BLaER1 treated with 17β-estradiol and CSF1 and Interleukin-3, amounts not matched to agents 10 nM and 100 nM (cell line): ENCODE data around the gene AKAP6.

Source experiments
- H3K27ac ChIP-seq, 11 experiments: shearing (Covaris generic); formaldehyde crosslinking; 2 replicates each; pipeline ENCODE4 v1.8.1; 2022
- H3K27me3 ChIP-seq, 11 experiments: shearing (Covaris generic); formaldehyde crosslinking; 2 replicates each; pipeline ENCODE4 v1.8.1; 2022
- H3K36me3 ChIP-seq, 11 experiments: shearing (Covaris generic); formaldehyde crosslinking; 2 replicates each; pipeline ENCODE4 v1.8.1; 2022
- H3K4me1 ChIP-seq, 10 experiments: shearing (Covaris generic); formaldehyde crosslinking; 2 replicates each; pipeline ENCODE4 v1.8.1; 2022
- H3K4me2 ChIP-seq, 11 experiments: shearing (Covaris generic); formaldehyde crosslinking; 2 replicates each; pipeline ENCODE4 v1.8.1; 2022
- H3K4me3 ChIP-seq, 10 experiments: shearing (Covaris generic); formaldehyde crosslinking; 2 replicates each; pipeline ENCODE4 v1.8.1; 2022
- H3K9ac ChIP-seq, 11 experiments: shearing (Covaris generic); formaldehyde crosslinking; 2 replicates each; pipeline ENCODE4 v1.8.1; 2022
- H3K9me3 ChIP-seq, 11 experiments: shearing (Covaris generic); formaldehyde crosslinking; replicated peaks in 1 of 11; 2 replicates each; pipeline ENCODE4 v1.8.1; 2022
- H4K20me1 ChIP-seq, 11 experiments: shearing (Covaris generic); formaldehyde crosslinking; 2 replicates each; pipeline ENCODE4 v1.8.1; 2022
- Cebpa-rat ChIP-seq, 11 experiments: shearing (Covaris generic); IDR thresholded peaks; 2 replicates each; pipeline ENCODE4 v1.8.1; 2022

AKAP6 gene

GRCh38 chr14:32601069-32601468 is 272.0 kb downstream of the AKAP6 start:
- Histone ChIP-seq H3K4me3 (no peak overlapping the region), H3K27me3 (no peaks in the 10 kb centered on the region), H3K4me2 (no peak overlapping the region), H3K9ac (no peak overlapping the region), H3K36me3 (no peaks in the 10 kb centered on the region), H3K9me3 (no peaks in the 10 kb centered on the region), H4K20me1 (no peaks in the 10 kb centered on the region), H3K4me1 (peaks cover 0 to 18% (median 0%) of the 10 kb centered on the region in 10 experiments; a peak in 7 of 20 replicates), H3K27ac (no peak overlapping the region)
- no peak for TF ChIP-seq Cebpa-rat (IDR thresholded peaks at IDR 0.05)

DNA sequence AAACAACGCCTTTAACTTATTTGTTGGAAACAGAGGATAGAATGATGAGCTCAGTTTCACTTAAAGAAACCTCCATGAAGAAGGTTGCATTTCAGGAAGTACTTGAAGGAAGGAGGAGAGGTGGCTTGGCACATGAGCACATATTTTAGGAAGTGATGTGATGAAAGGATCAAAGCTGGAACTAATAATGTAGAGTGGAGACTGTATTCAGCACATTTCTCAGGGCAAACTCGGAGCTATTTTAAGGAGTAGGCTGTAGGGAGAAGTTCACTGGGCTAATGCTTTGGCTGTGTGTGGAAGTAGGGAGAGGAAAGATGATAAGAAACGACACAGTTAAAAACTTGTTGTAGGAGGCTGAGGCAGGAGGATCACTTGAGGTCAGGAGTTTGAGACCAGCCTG is 272.8 kb downstream of the AKAP6 start:
- Histone ChIP-seq H3K27ac (no peak overlapping the region), H4K20me1 (no peaks in the 10 kb centered on the region), H3K36me3 (no peaks in the 10 kb centered on the region)

GRCh38 chr14:32602699-32603098 is 273.6 kb downstream of the AKAP6 start:
- Histone ChIP-seq H3K4me3 (no peak overlapping the region), H4K20me1 (no peaks in the 10 kb centered on the region), H3K27ac (no peak overlapping the region), H3K4me2 (peak overlapping the region in 3 of 11 experiments; percentile 41 to 69 (median 57); a peak in 6 of 22 replicates), H3K9ac (no peak overlapping the region), H3K9me3 (no peaks in the 10 kb centered on the region), H3K4me1 (peaks cover 0 to 18% (median 0%) of the 10 kb centered on the region in 10 experiments; a peak in 7 of 20 replicates), H3K36me3 (no peaks in the 10 kb centered on the region), H3K27me3 (no peaks in the 10 kb centered on the region)
- TF ChIP-seq Cebpa-rat (IDR thresholded peaks at IDR 0.05) = no peak

More for the DNA sequence above, 272.8 kb downstream of the AKAP6 start:
- no peak overlapping the region for H3K9ac ChIP-seq
- peaks cover 0 to 18% (median 0%) of the 10 kb centered on the region in 10 experiments; a peak in 7 of 20 replicates for H3K4me1 ChIP-seq
- H3K27me3 ChIP-seq = no peaks in the 10 kb centered on the region
- no peak overlapping the region for H3K4me3 ChIP-seq
- TF ChIP-seq Cebpa-rat (IDR thresholded peaks at IDR 0.05) = no peak
- no peaks in the 10 kb centered on the region for H3K9me3 ChIP-seq
- peak overlapping the region in 3 of 11 experiments; percentile 41 to 69 (median 57); a peak in 6 of 22 replicates for H3K4me2 ChIP-seq

DNA sequence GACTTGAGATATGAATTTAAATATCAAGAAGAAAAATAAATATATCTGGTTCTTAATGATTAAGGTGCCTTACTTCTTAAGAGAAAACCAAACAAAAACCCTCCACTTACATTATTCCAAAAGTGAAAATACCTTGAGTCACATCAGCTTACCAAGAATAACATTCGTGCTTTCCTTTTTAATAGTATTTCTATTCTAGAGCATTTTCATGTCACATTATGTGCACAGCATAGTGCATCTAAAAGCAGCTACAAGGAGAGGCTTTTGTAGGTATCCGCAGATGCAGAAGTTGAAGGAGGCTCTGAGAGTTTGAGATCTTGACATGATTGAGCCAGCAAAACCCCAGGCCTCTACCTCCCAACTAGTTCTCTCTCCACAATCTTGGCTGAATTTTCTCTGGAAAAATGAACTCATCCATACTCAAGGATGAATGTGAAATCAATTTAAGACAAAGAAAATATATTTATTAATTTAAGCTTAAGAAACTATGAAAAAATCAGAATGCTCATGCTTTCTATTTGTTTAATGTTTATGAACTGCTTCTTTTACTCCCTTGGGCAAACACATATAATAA is 275.0 kb downstream of the AKAP6 start:
- Histone ChIP-seq H3K9ac (no peak overlapping the region), H4K20me1 (no peaks in the 10 kb centered on the region), H3K4me3 (no peak overlapping the region), H3K9me3 (no peaks in the 10 kb centered on the region), H3K27me3 (no peaks in the 10 kb centered on the region), H3K27ac (no peak overlapping the region), H3K4me2 (no peak overlapping the region), H3K36me3 (no peaks in the 10 kb centered on the region), H3K4me1 (peaks cover 0 to 18% (median 0%) of the 10 kb centered on the region in 10 experiments; a peak in 7 of 20 replicates)
- TF ChIP-seq Cebpa-rat (IDR thresholded peaks at IDR 0.05) = no peak

DNA sequence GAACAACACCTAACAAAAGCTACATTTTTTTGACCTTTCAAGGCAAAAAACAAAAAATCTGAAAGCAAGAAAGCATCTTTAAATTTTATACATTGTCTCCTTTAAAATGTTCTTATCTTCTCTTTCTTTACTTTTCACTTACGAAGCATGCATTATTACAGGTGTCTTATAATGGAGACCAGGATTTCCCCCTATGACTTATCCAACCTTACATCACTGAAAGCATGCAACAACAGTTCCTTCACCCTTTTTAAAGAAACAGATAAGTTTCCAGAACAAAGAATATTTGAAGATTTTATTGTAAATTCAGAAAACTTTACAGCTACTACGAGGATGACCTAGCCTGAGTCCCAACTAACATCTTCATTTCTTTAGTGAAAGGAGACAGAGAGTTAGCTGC is 277.2 kb downstream of the AKAP6 start:
- Histone ChIP-seq H3K4me1 (peaks cover 0 to 24% (median 0%) of the 10 kb centered on the region in 10 experiments; a peak in 7 of 20 replicates), H3K27ac (no peak overlapping the region), H3K27me3 (no peaks in the 10 kb centered on the region), H4K20me1 (no peaks in the 10 kb centered on the region), H3K9me3 (no peaks in the 10 kb centered on the region), H3K4me2 (no peak overlapping the region), H3K36me3 (no peaks in the 10 kb centered on the region), H3K4me3 (no peak overlapping the region), H3K9ac (no peak overlapping the region)
- no peak for TF ChIP-seq Cebpa-rat (IDR thresholded peaks at IDR 0.05)

DNA sequence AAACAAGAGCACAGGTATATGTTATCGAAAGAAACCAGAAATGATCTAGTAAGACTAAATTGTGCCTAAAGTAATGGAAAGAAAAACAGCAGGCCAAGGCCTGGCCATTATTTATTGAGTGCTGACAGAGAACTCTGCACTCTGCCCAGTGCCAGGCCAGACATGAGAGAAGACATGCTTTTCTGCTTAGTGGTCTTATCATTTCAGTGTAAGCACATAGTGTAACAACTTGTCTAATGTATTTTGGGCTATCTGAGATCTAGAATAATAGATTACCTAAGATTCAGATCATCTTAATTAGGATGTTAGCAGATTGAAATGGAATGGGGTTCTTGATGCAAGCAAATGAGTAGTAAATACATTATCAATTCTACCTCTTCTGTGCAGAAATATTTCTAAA is 278.3 kb downstream of the AKAP6 start:
- no peaks in the 10 kb centered on the region for H3K9me3 ChIP-seq
- H3K4me3 ChIP-seq = no peak overlapping the region
- H4K20me1 ChIP-seq = no peaks in the 10 kb centered on the region
- H3K36me3 ChIP-seq = no peaks in the 10 kb centered on the region
- H3K4me2 ChIP-seq = no peak overlapping the region
- no peak overlapping the region for H3K27ac ChIP-seq
- H3K27me3 ChIP-seq = no peaks in the 10 kb centered on the region
- no peak for TF ChIP-seq Cebpa-rat (IDR thresholded peaks at IDR 0.05)
- no peak overlapping the region for H3K9ac ChIP-seq
- peaks cover 0 to 28% (median 0%) of the 10 kb centered on the region in 10 experiments; a peak in 6 of 20 replicates for H3K4me1 ChIP-seq

GRCh38 chr14:32608857-32609256 is 279.8 kb downstream of the AKAP6 start:
- Histone ChIP-seq H3K4me2 (no peak overlapping the region), H3K27me3 (no peaks in the 10 kb centered on the region), H3K4me3 (no peak overlapping the region), H4K20me1 (no peaks in the 10 kb centered on the region), H3K36me3 (no peaks in the 10 kb centered on the region), H3K9ac (no peak overlapping the region), H3K4me1 (peaks cover 0 to 16% (median 0%) of the 10 kb centered on the region in 10 experiments; a peak in 4 of 20 replicates), H3K9me3 (no peaks in the 10 kb centered on the region), H3K27ac (no peak overlapping the region)
- no peak for TF ChIP-seq Cebpa-rat (IDR thresholded peaks at IDR 0.05)

DNA sequence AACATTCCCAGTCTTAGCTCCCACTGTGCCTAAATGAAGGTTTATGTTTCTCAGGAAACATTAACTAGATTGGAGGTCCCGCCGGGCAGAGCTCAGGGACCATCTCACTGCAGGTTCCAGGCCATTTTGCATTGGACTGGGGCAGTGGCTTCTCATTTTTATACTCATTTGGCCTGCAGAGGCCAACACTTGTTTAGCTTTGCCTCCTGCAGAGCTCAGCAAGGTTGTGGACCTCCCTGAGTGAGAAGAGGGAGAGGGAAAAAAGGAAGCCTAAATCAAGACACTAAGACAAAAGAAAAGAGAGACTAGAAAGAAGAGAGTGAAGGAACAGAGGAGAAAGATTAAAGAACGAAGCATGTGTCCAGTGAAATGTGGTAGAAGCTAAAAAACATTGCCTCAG is 280.3 kb downstream of the AKAP6 start:
- H3K4me1 ChIP-seq = peaks cover 0 to 16% (median 0%) of the 10 kb centered on the region in 10 experiments; a peak in 4 of 20 replicates
- H4K20me1 ChIP-seq = no peaks in the 10 kb centered on the region
- H3K27ac ChIP-seq = no peak overlapping the region
- no peak for TF ChIP-seq Cebpa-rat (IDR thresholded peaks at IDR 0.05)
- no peaks in the 10 kb centered on the region for H3K9me3 ChIP-seq
- no peaks in the 10 kb centered on the region for H3K36me3 ChIP-seq
- no peak overlapping the region for H3K9ac ChIP-seq
- no peaks in the 10 kb centered on the region for H3K27me3 ChIP-seq
- H3K4me2 ChIP-seq = no peak overlapping the region
- no peak overlapping the region for H3K4me3 ChIP-seq

GRCh38 chr14:32611752-32612151 is 282.7 kb downstream of the AKAP6 start:
- Histone ChIP-seq H3K4me1 (peaks cover 0 to 16% (median 0%) of the 10 kb centered on the region in 10 experiments; a peak in 4 of 20 replicates), H3K9me3 (0 out of 22 replicates have a peak, but pooled peaks cover 0 to 3% (median 0%) of the 10 kb centered on the region in 11 experiments), H3K27me3 (no peaks in the 10 kb centered on the region), H3K4me2 (peak overlapping the region in 4 of 11 experiments; percentile 18 to 34 (median 28); a peak in 6 of 22 replicates), H3K27ac (no peak overlapping the region), H3K36me3 (no peaks in the 10 kb centered on the region), H4K20me1 (no peaks in the 10 kb centered on the region), H3K4me3 (no peak overlapping the region), H3K9ac (no peak overlapping the region)
- TF ChIP-seq Cebpa-rat (IDR thresholded peaks at IDR 0.05) = no peak

DNA sequence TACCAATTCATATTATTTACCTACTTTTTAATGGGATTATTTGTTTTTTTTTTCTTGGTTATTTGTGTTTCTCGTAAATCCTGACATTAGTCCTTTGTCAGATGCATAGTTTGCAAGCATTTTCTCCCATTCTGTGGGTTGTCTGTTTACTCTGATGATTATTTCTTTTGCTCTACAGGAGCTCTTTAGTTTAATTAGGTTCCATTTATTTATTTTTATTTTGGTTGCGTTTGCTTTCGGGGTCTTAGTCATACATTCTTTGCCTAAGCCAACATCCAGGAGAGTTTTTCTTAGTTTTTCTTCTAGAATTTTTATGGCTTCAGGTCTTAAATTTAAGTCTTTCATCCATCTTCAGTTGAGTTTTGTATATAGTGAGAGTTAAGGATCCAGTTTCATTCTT is 289.9 kb downstream of the AKAP6 start:
- Histone ChIP-seq H4K20me1 (no peaks in the 10 kb centered on the region), H3K4me1 (peaks cover 0 to 6% (median 0%) of the 10 kb centered on the region in 10 experiments; a peak in 4 of 20 replicates), H3K27me3 (no peaks in the 10 kb centered on the region), H3K36me3 (no peaks in the 10 kb centered on the region), H3K27ac (no peak overlapping the region), H3K9me3 (0 out of 22 replicates have a peak, but pooled peaks cover 0 to 3% (median 0%) of the 10 kb centered on the region in 11 experiments), H3K4me3 (no peak overlapping the region), H3K4me2 (no peak overlapping the region), H3K9ac (no peak overlapping the region)
- TF ChIP-seq Cebpa-rat (IDR thresholded peaks at IDR 0.05) = no peak
